Suprapubic skin (tissue), 4 donors: ENCODE data around the gene UTRN. TPM values are rescaled to one million over a fixed set of nuclear protein-coding genes. Genes with fewer than 3 reads are reported as not detected.

Experiments
- DNase-seq, 2 donors: peaks; one replicate each; pipeline ENCODE4 v3.0.0-alpha.2; 2019; ENCODE audit warnings: low spot score in 2 of 2
- H3K27ac ChIP-seq: fragments of 200-600 bp; sonication (generic); one replicate; pipeline ENCODE4 v1.5.1; 2019
- H3K27me3 ChIP-seq: fragments of 200-600 bp; sonication (generic); one replicate; pipeline ENCODE4 v1.5.1; 2019
- H3K36me3 ChIP-seq: fragments of 200-600 bp; sonication (generic); one replicate; pipeline ENCODE4 v1.5.1; 2019
- H3K4me1 ChIP-seq: fragments of 200-600 bp; sonication (generic); one replicate; pipeline ENCODE4 v1.5.1; 2019
- H3K4me3 ChIP-seq: fragments of 200-600 bp; sonication (generic); one replicate; pipeline ENCODE4 v1.5.1; 2019; ENCODE audit warnings: mild to moderate bottlenecking
- H3K9me3 ChIP-seq: fragments of 200-600 bp; sonication (generic); one replicate; pipeline ENCODE4 v1.5.1; 2019
- CTCF ChIP-seq, 2 donors: fragments of 200-600 bp in 1 of 2; fragments of 450-650 bp in 1 of 2; sonication (generic) in 1 of 2; IDR thresholded peaks; one replicate each; pipeline ENCODE4 v1.5.1; 2016 to 2019; ENCODE audit warnings: antibody characterized with exemption in 2 of 2, mild to moderate bottlenecking in 1 of 2, moderate library complexity in 1 of 2
- EP300 ChIP-seq: sonication (generic); formaldehyde crosslinking; IDR thresholded peaks from one replicate; pipeline ENCODE4 v1.6.1; 2017; ENCODE audit warnings: antibody characterized with exemption
- POLR2A ChIP-seq, 2 donors: fragments of 450-650 bp; IDR thresholded peaks; one replicate each; pipeline ENCODE4 v1.6.1; 2017; ENCODE audit warnings: antibody characterized with exemption in 2 of 2, mild to moderate bottlenecking in 2 of 2, moderate library complexity in 2 of 2
- POLR2AphosphoS5 ChIP-seq, 3 donors: sonication (generic); formaldehyde crosslinking; IDR thresholded peaks; one replicate each; pipeline ENCODE4 v1.6.1; 2017; ENCODE audit warnings: antibody characterized with exemption in 3 of 3
- WGBS: methylation state at CpG from one replicate; pipeline ENCODE4 v1.1.5; 2018; 5-methylcytosine and 5-hydroxymethylcytosine counted together
- total RNA-seq, 4 donors: library from RNA; depleted of rRNA; stranded (reverse); fragments of >200 nt; gene quantifications; one replicate each; pipeline ENCODE4 v1.1.0, GENCODE V29; 2016

UTRN gene
- total RNA-seq, 4 donors from 2014 or later: 76.1 to 147 (median 93.1) TPM

GRCh38 chr6:144304223-144304848 is 19.2 kb downstream of the UTRN start:
- TF ChIP-seq POLR2AphosphoS5 (IDR thresholded peaks at IDR 0.05): no peak
- TF ChIP-seq EP300: no peak
- TF ChIP-seq POLR2A (IDR thresholded peaks at IDR 0.05): no peak
- no peak for TF ChIP-seq CTCF (IDR thresholded peaks at IDR 0.05)
- DNase-seq: no peak
- Histone ChIP-seq H3K27ac (no peak overlapping the region), H3K27me3 (no peaks in the 10 kb centered on the region), H3K9me3 (no peaks in the 10 kb centered on the region), H3K36me3 (peaks cover 11% of the 10 kb centered on the region), H3K4me3 (no peak overlapping the region), H3K4me1 (peaks cover 6% of the 10 kb centered on the region)
- WGBS: 96% methylated on average over 4 of the region's 4 CpGs

- H3K27ac ChIP-seq: no peak overlapping the region
- TF ChIP-seq POLR2A (IDR thresholded peaks at IDR 0.05) (no peak), CTCF (IDR thresholded peaks at IDR 0.05) (no peak), EP300 (no peak), POLR2AphosphoS5 (IDR thresholded peaks at IDR 0.05) (no peak)
- H3K36me3 ChIP-seq: peaks cover 19% of the 10 kb centered on the region
- no peaks in the 10 kb centered on the region for H3K27me3 ChIP-seq
- H3K9me3 ChIP-seq: no peaks in the 10 kb centered on the region
- WGBS: 93% methylated on average over 1 of the region's 1 CpG
- peaks cover 3% of the 10 kb centered on the region for H3K4me1 ChIP-seq
- no peak for DNase-seq
- H3K4me3 ChIP-seq: no peak overlapping the region
Measured at GRCh38 chr6:144305567-144305966, 20.4 kb downstream of the UTRN start.

GRCh38 chr6:144305985-144306384 is 20.9 kb downstream of the UTRN start:
- 81% methylated on average over 3 of the region's 3 CpGs for WGBS
- Histone ChIP-seq H3K4me1 (peaks cover 3% of the 10 kb centered on the region), H3K9me3 (no peaks in the 10 kb centered on the region), H3K36me3 (peaks cover 19% of the 10 kb centered on the region), H3K27me3 (no peaks in the 10 kb centered on the region), H3K27ac (no peak overlapping the region), H3K4me3 (no peak overlapping the region)
- TF ChIP-seq EP300: no peak
- no peak for TF ChIP-seq POLR2A (IDR thresholded peaks at IDR 0.05)
- no peak for TF ChIP-seq POLR2AphosphoS5 (IDR thresholded peaks at IDR 0.05)
- TF ChIP-seq CTCF (IDR thresholded peaks at IDR 0.05): no peak
- no peak for DNase-seq

GRCh38 chr6:144307880-144308279 is 22.7 kb downstream of the UTRN start:
- no peak for DNase-seq
- 92% methylated on average over 3 of the region's 3 CpGs for WGBS
- peaks cover 19% of the 10 kb centered on the region for H3K36me3 ChIP-seq
- no peak overlapping the region for H3K4me3 ChIP-seq
- no peaks in the 10 kb centered on the region for H3K27me3 ChIP-seq
- TF ChIP-seq POLR2A (IDR thresholded peaks at IDR 0.05) (no peak), CTCF (IDR thresholded peaks at IDR 0.05) (no peak)
- no peaks in the 10 kb centered on the region for H3K9me3 ChIP-seq
- H3K4me1 ChIP-seq: peaks cover 8% of the 10 kb centered on the region
- H3K27ac ChIP-seq: no peak overlapping the region

- Histone ChIP-seq H3K9me3 (no peaks in the 10 kb centered on the region), H3K27me3 (no peaks in the 10 kb centered on the region), H3K4me1 (peaks cover 32% of the 10 kb centered on the region), H3K36me3 (peaks cover 19% of the 10 kb centered on the region), H3K27ac (no peak overlapping the region), H3K4me3 (no peak overlapping the region)
- DNase-seq: no peak
- 79% methylated on average over 5 of the region's 5 CpGs for WGBS
- TF ChIP-seq POLR2AphosphoS5 (IDR thresholded peaks at IDR 0.05) (no peak), CTCF (IDR thresholded peaks at IDR 0.05) (no peak), EP300 (no peak), POLR2A (IDR thresholded peaks at IDR 0.05) (no peak)
Measured at GRCh38 chr6:144310765-144311164, 25.6 kb downstream of the UTRN start.
